ENCODE results near the gene CIAPIN1.
A peak's percentile ranks its signal among the peaks of the same experiment; 100 is the strongest.

The CIAPIN1 gene

GRCh38 chr16:57386381-57386951 lies 60.7 kb downstream of the CIAPIN1 start:
- Histone ChIP-seq H3K9ac (ENCODE audit: insufficient read length, low read depth) (no peak overlapping the region), H3K4me1 (ENCODE audit: insufficient read depth, insufficient read length) (peaks cover 17% of the 10 kb centered on the region)
- TF ChIP-seq ZNF274 (IDR thresholded peaks at IDR 0.05; ENCODE audit: low read depth, low read length) (no peak), YY1 (IDR thresholded peaks at IDR 0.05; ENCODE audit: insufficient read depth, insufficient read length) (no peak), SUZ12 (IDR thresholded peaks at IDR 0.05; ENCODE audit: extremely low read depth, insufficient read depth, insufficient read length) (no peak)

GRCh38 chr16:57385083-57385482 lies 62.1 kb downstream of the CIAPIN1 start:
- H3K9ac ChIP-seq (ENCODE audit: insufficient read length, low read depth), result no peak overlapping the region

More at GRCh38 chr16:57386381-57386951, 60.7 kb downstream of the CIAPIN1 start:
- no peak for DNase-seq (ENCODE audit: low read depth, low spot score)
- H3K27me3 ChIP-seq (ENCODE audit: insufficient read depth, insufficient read length), result no peaks in the 10 kb centered on the region
- H3K9me3 ChIP-seq (ENCODE audit: insufficient read depth, low read length), result no peaks in the 10 kb centered on the region
- peaks cover 18% of the 10 kb centered on the region for H3K36me3 ChIP-seq (ENCODE audit: insufficient read depth, insufficient read length, low read length)
- H3K4me3 ChIP-seq (ENCODE audit: insufficient read length, low read depth), result no peak overlapping the region

GRCh38 chr16:57384248-57385070 lies 62.7 kb downstream of the CIAPIN1 start:
- TF ChIP-seq SUZ12 (IDR thresholded peaks at IDR 0.05; ENCODE audit: extremely low read depth, insufficient read depth, insufficient read length) (no peak), ZNF274 (IDR thresholded peaks at IDR 0.05; ENCODE audit: low read depth, low read length) (no peak), YY1 (IDR thresholded peaks at IDR 0.05; ENCODE audit: insufficient read depth, insufficient read length) (no peak)
- H3K36me3 ChIP-seq (ENCODE audit: insufficient read depth, insufficient read length, low read length), result peaks cover 24% of the 10 kb centered on the region
- H3K9ac ChIP-seq (ENCODE audit: insufficient read length, low read depth), result peak overlapping the region; percentile 57
- H3K4me1 ChIP-seq (ENCODE audit: insufficient read depth, insufficient read length), result peaks cover 20% of the 10 kb centered on the region
- no peaks in the 10 kb centered on the region for H3K27me3 ChIP-seq (ENCODE audit: insufficient read depth, insufficient read length)
- no peak for DNase-seq (ENCODE audit: low read depth, low spot score)
- H3K9me3 ChIP-seq (ENCODE audit: insufficient read depth, low read length), result no peaks in the 10 kb centered on the region
- no peak overlapping the region for H3K4me3 ChIP-seq (ENCODE audit: insufficient read length, low read depth)

More at GRCh38 chr16:57385083-57385482, 62.1 kb downstream of the CIAPIN1 start:
- H3K27me3 ChIP-seq (ENCODE audit: insufficient read depth, insufficient read length), result no peaks in the 10 kb centered on the region
- H3K36me3 ChIP-seq (ENCODE audit: insufficient read depth, insufficient read length, low read length), result peaks cover 18% of the 10 kb centered on the region
- H3K4me1 ChIP-seq (ENCODE audit: insufficient read depth, insufficient read length), result peaks cover 17% of the 10 kb centered on the region
- TF ChIP-seq ZNF274 (IDR thresholded peaks at IDR 0.05; ENCODE audit: low read depth, low read length), result no peak
- TF ChIP-seq YY1 (IDR thresholded peaks at IDR 0.05; ENCODE audit: insufficient read depth, insufficient read length), result no peak
- no peak for TF ChIP-seq SUZ12 (IDR thresholded peaks at IDR 0.05; ENCODE audit: extremely low read depth, insufficient read depth, insufficient read length)
- no peaks in the 10 kb centered on the region for H3K9me3 ChIP-seq (ENCODE audit: insufficient read depth, low read length)
- no peak overlapping the region for H3K4me3 ChIP-seq (ENCODE audit: insufficient read length, low read depth)
- no peak for DNase-seq (ENCODE audit: low read depth, low spot score)

GRCh38 chr16:57383276-57384247 lies 63.6 kb downstream of the CIAPIN1 start:
- Histone ChIP-seq H3K4me1 (ENCODE audit: insufficient read depth, insufficient read length) (peaks cover 20% of the 10 kb centered on the region), H3K9ac (ENCODE audit: insufficient read length, low read depth) (peak overlapping the region; percentile 57), H3K27me3 (ENCODE audit: insufficient read depth, insufficient read length) (no peaks in the 10 kb centered on the region), H3K36me3 (ENCODE audit: insufficient read depth, insufficient read length, low read length) (peaks cover 24% of the 10 kb centered on the region), H3K4me3 (ENCODE audit: insufficient read length, low read depth) (no peak overlapping the region), H3K9me3 (ENCODE audit: insufficient read depth, low read length) (no peaks in the 10 kb centered on the region)
- TF ChIP-seq SUZ12 (IDR thresholded peaks at IDR 0.05; ENCODE audit: extremely low read depth, insufficient read depth, insufficient read length) (no peak), ZNF274 (IDR thresholded peaks at IDR 0.05; ENCODE audit: low read depth, low read length) (no peak), YY1 (IDR thresholded peaks at IDR 0.05; ENCODE audit: insufficient read depth, insufficient read length) (no peak)
- DNase-seq (ENCODE audit: low read depth, low spot score), result peak; percentile 40

GRCh38 chr16:57382535-57383275 lies 64.5 kb downstream of the CIAPIN1 start:
- DNase-seq (ENCODE audit: low read depth, low spot score), result no peak
- Histone ChIP-seq H3K27me3 (ENCODE audit: insufficient read depth, insufficient read length) (no peaks in the 10 kb centered on the region), H3K4me1 (ENCODE audit: insufficient read depth, insufficient read length) (peaks cover 20% of the 10 kb centered on the region), H3K36me3 (ENCODE audit: insufficient read depth, insufficient read length, low read length) (peaks cover 24% of the 10 kb centered on the region), H3K9ac (ENCODE audit: insufficient read length, low read depth) (no peak overlapping the region), H3K4me3 (ENCODE audit: insufficient read length, low read depth) (no peak overlapping the region), H3K9me3 (ENCODE audit: insufficient read depth, low read length) (no peaks in the 10 kb centered on the region)
- TF ChIP-seq YY1 (IDR thresholded peaks at IDR 0.05; ENCODE audit: insufficient read depth, insufficient read length) (no peak), SUZ12 (IDR thresholded peaks at IDR 0.05; ENCODE audit: extremely low read depth, insufficient read depth, insufficient read length) (no peak), ZNF274 (IDR thresholded peaks at IDR 0.05; ENCODE audit: low read depth, low read length) (no peak)

- Histone ChIP-seq H3K9ac (ENCODE audit: insufficient read length, low read depth) (no peak overlapping the region), H3K27me3 (ENCODE audit: insufficient read depth, insufficient read length) (no peaks in the 10 kb centered on the region), H3K4me1 (ENCODE audit: insufficient read depth, insufficient read length) (peaks cover 20% of the 10 kb centered on the region)
These were observed 65.2 kb downstream of the CIAPIN1 start for GRCh38 chr16:57381791-57382534.

More at GRCh38 chr16:57381791-57382534, 65.2 kb downstream of the CIAPIN1 start:
- TF ChIP-seq YY1 (IDR thresholded peaks at IDR 0.05; ENCODE audit: insufficient read depth, insufficient read length) (no peak), ZNF274 (IDR thresholded peaks at IDR 0.05; ENCODE audit: low read depth, low read length) (no peak), SUZ12 (IDR thresholded peaks at IDR 0.05; ENCODE audit: extremely low read depth, insufficient read depth, insufficient read length) (no peak)
- DNase-seq (ENCODE audit: low read depth, low spot score), result no peak
- Histone ChIP-seq H3K4me3 (ENCODE audit: insufficient read length, low read depth) (no peak overlapping the region), H3K36me3 (ENCODE audit: insufficient read depth, insufficient read length, low read length) (peaks cover 24% of the 10 kb centered on the region), H3K9me3 (ENCODE audit: insufficient read depth, low read length) (no peaks in the 10 kb centered on the region)
